HG02981 (cell line): ENCODE results near the gene CCDC201.
"Not testable (repeated sequence)": the region's sequence is repeated elsewhere in the genome, so short reads cannot be mapped to it uniquely, and the experiment has no call there.

ENCODE experiments used
- ATAC-seq: cut with Tn5 transposase; IDR thresholded peaks from one replicate; pipeline ENCODE4 v1.9.1; 2021; ENCODE audit warnings: mild to moderate bottlenecking, moderate library complexity; ENCODE audit not compliant: unreplicated experiment

Gene CCDC201

GRCh38 chr7:45817913-45818312, 55.0 kb downstream of the CCDC201 start:
- ATAC-seq, result not testable (repeated sequence)

GRCh38 chr7:45817016-45817415, 55.9 kb downstream of the CCDC201 start:
- not testable (repeated sequence) for ATAC-seq

GRCh38 chr7:45814216-45815118, 58.4 kb downstream of the CCDC201 start:
- ATAC-seq, result not testable (repeated sequence)

- ATAC-seq, result not testable (repeated sequence)
Observed at GRCh38 chr7:45813771-45814170, 59.1 kb downstream of the CCDC201 start.

- no peak for ATAC-seq
Observed at GRCh38 chr7:45812946-45813345, 59.9 kb downstream of the CCDC201 start.

GRCh38 chr7:45811652-45812234, 61.1 kb downstream of the CCDC201 start:
- not testable (repeated sequence) for ATAC-seq

- not testable (repeated sequence) for ATAC-seq
Observed at GRCh38 chr7:45810451-45811005, 62.4 kb downstream of the CCDC201 start.
